ENCODE measurements around the gene CDKN3.
"Not testable (repeated sequence)": the region's sequence is repeated elsewhere in the genome, so short reads cannot be mapped to it uniquely, and the experiment has no call there.

The CDKN3 gene

GRCh38 chr14:54370323-54371198 lies 26.2 kb upstream of the CDKN3 start:
- DNase-seq (ENCODE audit: low read depth in 2 of 2): no peak

GRCh38 chr14:54374117-54374884 lies 22.5 kb upstream of the CDKN3 start:
- DNase-seq (ENCODE audit: low read depth in 2 of 2): no peak

- DNase-seq (ENCODE audit: low read depth in 2 of 2): no peak
These were observed 19.3 kb upstream of the CDKN3 start for GRCh38 chr14:54377501-54377900.

GRCh38 chr14:54378893-54379292 lies 17.9 kb upstream of the CDKN3 start:
- DNase-seq (ENCODE audit: low read depth in 2 of 2): not testable (repeated sequence)

GRCh38 chr14:54380558-54380957 lies 16.2 kb upstream of the CDKN3 start:
- DNase-seq (ENCODE audit: low read depth in 2 of 2): not testable (repeated sequence)

GRCh38 chr14:54381821-54382220 lies 15.0 kb upstream of the CDKN3 start:
- DNase-seq (ENCODE audit: low read depth in 2 of 2): no peak

GRCh38 chr14:54383835-54384234 lies 13.0 kb upstream of the CDKN3 start:
- DNase-seq (ENCODE audit: low read depth in 2 of 2): no peak

GRCh38 chr14:54385556-54385955 lies 11.3 kb upstream of the CDKN3 start:
- DNase-seq (ENCODE audit: low read depth in 2 of 2): no peak

- DNase-seq (ENCODE audit: low read depth in 2 of 2): no peak
These were observed 9.5 kb upstream of the CDKN3 start for GRCh38 chr14:54387328-54387727.

GRCh38 chr14:54392131-54392859 lies 4.5 kb upstream of the CDKN3 start:
- DNase-seq (ENCODE audit: low read depth in 2 of 2): no peak

GRCh38 chr14:54392986-54393884 lies 3.6 kb upstream of the CDKN3 start:
- not testable (repeated sequence) for DNase-seq (ENCODE audit: low read depth in 2 of 2)

GRCh38 chr14:54394596-54394995 lies 2.2 kb upstream of the CDKN3 start:
- no peak for DNase-seq (ENCODE audit: low read depth in 2 of 2)

GRCh38 chr14:54395284-54395683 lies 1.5 kb upstream of the CDKN3 start:
- no peak for DNase-seq (ENCODE audit: low read depth in 2 of 2)

- DNase-seq (ENCODE audit: low read depth in 2 of 2): no peak
These were observed 1.1 kb upstream of the CDKN3 start for GRCh38 chr14:54395716-54396115.

GRCh38 chr14:54396183-54396492 lies 669 bp upstream of the CDKN3 start:
- peak in 1 of 2 donors; percentile 2 for DNase-seq (ENCODE audit: low read depth in 2 of 2)

- DNase-seq (ENCODE audit: low read depth in 2 of 2): no peak
These were observed 2.8 kb downstream of the CDKN3 start for GRCh38 chr14:54399560-54399959.

GRCh38 chr14:54403401-54404005 lies 6.7 kb downstream of the CDKN3 start:
- not testable (repeated sequence) for DNase-seq (ENCODE audit: low read depth in 2 of 2)

GRCh38 chr14:54410215-54410614 lies 13.4 kb downstream of the CDKN3 start:
- DNase-seq (ENCODE audit: low read depth in 2 of 2): no peak

- DNase-seq (ENCODE audit: low read depth in 2 of 2): no peak
These were observed 14.6 kb downstream of the CDKN3 start for GRCh38 chr14:54411371-54411770.

GRCh38 chr14:54420478-54421142 lies 23.8 kb downstream of the CDKN3 start:
- DNase-seq (ENCODE audit: low read depth in 2 of 2): no peak

All from stimulated activated CD4-positive, alpha-beta T cell treated with anti-CD3 and anti-CD28 coated beads, Interleukin-4, amount 100 ng/mL, for 48 hours (primary cell).